Measurements from ENCODE around the gene PANK2.
"Not testable (repeated sequence)": the region's sequence is repeated elsewhere in the genome, so short reads cannot be mapped to it uniquely, and the experiment has no call there.

The PANK2 gene

GRCh38 chr20:3930265-3931206, 41.3 kb downstream of the PANK2 start:
- DNase-seq = no peak

- no peak for DNase-seq
Measured at GRCh38 chr20:3931664-3932063, 42.5 kb downstream of the PANK2 start.

- no peak for DNase-seq
Measured at GRCh38 chr20:3932277-3932676, 43.1 kb downstream of the PANK2 start.

- DNase-seq = peak; percentile 40
Measured at GRCh38 chr20:3932681-3933080, 43.5 kb downstream of the PANK2 start.

GRCh38 chr20:3933218-3933617, 44.0 kb downstream of the PANK2 start:
- no peak for DNase-seq

GRCh38 chr20:3934624-3935023, 45.4 kb downstream of the PANK2 start:
- no peak for DNase-seq

GRCh38 chr20:3935295-3935955, 46.2 kb downstream of the PANK2 start:
- no peak for DNase-seq

GRCh38 chr20:3935956-3936340, 46.8 kb downstream of the PANK2 start:
- no peak for DNase-seq

- no peak for DNase-seq
Measured at GRCh38 chr20:3937618-3938017, 48.4 kb downstream of the PANK2 start.

GRCh38 chr20:3940905-3941304, 51.7 kb downstream of the PANK2 start:
- no peak for DNase-seq

GRCh38 chr20:3946666-3947065, 57.5 kb downstream of the PANK2 start:
- not testable (repeated sequence) for DNase-seq

- DNase-seq = no peak
Measured at GRCh38 chr20:3964719-3965118, 75.5 kb downstream of the PANK2 start.

- no peak for DNase-seq
Measured at GRCh38 chr20:3966571-3966970, 77.4 kb downstream of the PANK2 start.

- DNase-seq = no peak
Measured at GRCh38 chr20:3970016-3970415, 80.8 kb downstream of the PANK2 start.

- DNase-seq = no peak
Measured at GRCh38 chr20:3971145-3971544, 82.0 kb downstream of the PANK2 start.

GRCh38 chr20:3972161-3972560, 83.0 kb downstream of the PANK2 start:
- DNase-seq = no peak

- DNase-seq = not testable (repeated sequence)
Measured at GRCh38 chr20:3972631-3973030, 83.4 kb downstream of the PANK2 start.

- DNase-seq = no peak
Measured at GRCh38 chr20:3973705-3974104, 84.5 kb downstream of the PANK2 start.

- no peak for DNase-seq
Measured at GRCh38 chr20:3976511-3976910, 87.3 kb downstream of the PANK2 start.
